OCI-LY3 (cell line): ENCODE results near the gene HS2ST1.

ENCODE experiments used
- H2AFZ ChIP-seq: fragments of 200-600, 300-600 bp; shearing (Covaris generic); 2 replicates; pipeline ENCODE4 v1.6.0; 2014; ENCODE audit warnings: antibody characterized with exemption, low read depth, low read length
- H3K27ac ChIP-seq: fragments of 200-600, 300-600 bp; sonication (generic); 2 replicates; pipeline ENCODE4 v1.5.1; 2014; ENCODE audit warnings: mild to moderate bottlenecking, low read length, moderate library complexity, mixed read lengths
- H3K27me3 ChIP-seq: fragments of 200-600, 300-600 bp; sonication (generic); 2 replicates; pipeline ENCODE4 v1.6.1; 2014; ENCODE audit warnings: low read depth, low read length, mixed read lengths
- H3K36me3 ChIP-seq: fragments of 200-600, 300-600 bp; sonication (generic); replicated peaks from 2 replicates; pipeline ENCODE3; 2014; ENCODE audit warnings: low read depth, low read length, mixed read lengths
- H3K4me1 ChIP-seq: fragments of 300-600, 200-600 bp; sonication (generic); 2 replicates; pipeline ENCODE4 v1.6.1; 2014; ENCODE audit warnings: low read length, mixed read lengths
- H3K4me2 ChIP-seq: fragments of 200-600, 300-600 bp; sonication (generic); 2 replicates; pipeline ENCODE4 v1.6.1; 2014; ENCODE audit warnings: low read length, mixed read lengths
- H3K4me3 ChIP-seq: fragments of 300-600, 200-600 bp; sonication (generic); 2 replicates; pipeline ENCODE4 v1.5.1; 2014; ENCODE audit warnings: antibody characterized with exemption, mild to moderate bottlenecking, low read length, moderate library complexity
- H3K79me2 ChIP-seq: fragments of 300-600, 200-600 bp; shearing (Covaris generic); 2 replicates; pipeline ENCODE4 v1.6.1; 2014; ENCODE audit warnings: mild to moderate bottlenecking, low read length, mixed read lengths
- H3K9ac ChIP-seq: fragments of 300-600, 200-600 bp; shearing (Covaris generic); 2 replicates; pipeline ENCODE4 v1.6.0; 2014; ENCODE audit warnings: mild to moderate bottlenecking, low read length, moderate library complexity
- H3K9me3 ChIP-seq: fragments of 200-600, 300-600 bp; shearing (Covaris generic); 2 replicates; pipeline ENCODE4 v1.6.1; 2014; ENCODE audit warnings: low read length, mixed read lengths; ENCODE audit not compliant: insufficient read depth
- H4K20me1 ChIP-seq: fragments of 200-600, 300-600 bp; sonication (generic); 2 replicates; pipeline ENCODE4 v1.6.1; 2016; ENCODE audit warnings: low read length, mixed read lengths; ENCODE audit not compliant: insufficient read depth
- CTCF ChIP-seq: fragments of 200-600, 300-600 bp; sonication (generic); IDR thresholded peaks from 2 replicates; pipeline ENCODE4 v1.5.1; 2014; ENCODE audit warnings: antibody characterized with exemption, low read length, low read depth
- EZH2phosphoT487 ChIP-seq: fragments of 200-600 bp; shearing (Covaris generic); IDR thresholded peaks from 2 replicates; pipeline ENCODE4 v1.6.1; 2018; ENCODE audit warnings: antibody characterized with exemption, mixed run types, low read depth

HS2ST1 gene

GRCh38 chr1:87137342-87137739 is 222.9 kb downstream of the HS2ST1 start:
- H3K9ac ChIP-seq, result no peak overlapping the region
- H3K4me3 ChIP-seq, result no peak overlapping the region
- no peak overlapping the region for H3K27ac ChIP-seq
- no peaks in the 10 kb centered on the region for H3K4me1 ChIP-seq
- H2AFZ ChIP-seq, result no peak overlapping the region
- no peaks in the 10 kb centered on the region for H4K20me1 ChIP-seq
- 0 out of 2 replicates have a peak, but pooled peaks cover 2% of the 10 kb centered on the region for H3K27me3 ChIP-seq
- no peaks in the 10 kb centered on the region for H3K36me3 ChIP-seq
- TF ChIP-seq CTCF, result no peak
- no peak for TF ChIP-seq EZH2phosphoT487
- H3K79me2 ChIP-seq, result no peaks in the 10 kb centered on the region
- no peaks in the 10 kb centered on the region for H3K9me3 ChIP-seq
- H3K4me2 ChIP-seq, result no peak overlapping the region

DNA sequence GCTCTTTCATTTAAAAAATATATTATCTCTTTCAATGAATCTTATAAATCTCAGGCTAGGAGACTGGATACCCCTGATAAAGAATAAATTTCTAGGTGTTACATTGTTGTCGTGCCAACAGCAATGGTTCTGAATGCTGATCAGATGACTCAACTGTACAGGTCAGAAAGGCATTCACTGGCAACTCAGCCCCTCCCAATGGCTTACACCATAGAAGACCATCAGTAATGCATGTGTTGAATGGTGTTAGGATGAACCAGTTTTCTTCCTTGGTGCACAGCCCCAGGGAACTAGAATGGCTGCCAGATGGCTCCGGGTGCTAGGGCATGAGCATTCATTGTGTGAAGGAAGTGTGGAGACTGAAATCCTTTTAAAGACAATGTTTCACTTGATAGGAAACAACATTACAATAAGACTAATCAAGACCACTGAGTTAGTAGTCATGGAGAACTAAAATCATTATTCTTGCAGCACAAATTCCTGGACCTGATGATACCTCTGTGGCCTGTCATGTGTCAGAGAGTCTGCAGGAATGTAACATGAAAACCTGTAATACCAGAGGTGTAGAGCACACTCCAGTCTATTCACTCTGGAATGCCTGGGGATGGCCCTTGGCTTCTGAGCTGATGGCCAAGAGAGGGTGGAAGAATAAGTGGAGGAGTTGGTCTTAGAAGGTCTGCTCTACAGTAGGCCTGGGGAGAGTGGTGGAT is 226.6 kb downstream of the HS2ST1 start:
- H3K27me3 ChIP-seq, result 0 out of 2 replicates have a peak, but pooled peaks cover 2% of the 10 kb centered on the region
- H3K4me3 ChIP-seq, result no peak overlapping the region
- no peak overlapping the region for H2AFZ ChIP-seq
- no peak overlapping the region for H3K27ac ChIP-seq
- no peak overlapping the region for H3K4me2 ChIP-seq
- H3K36me3 ChIP-seq, result no peaks in the 10 kb centered on the region
- no peak for TF ChIP-seq EZH2phosphoT487
- TF ChIP-seq CTCF, result no peak
- H3K9ac ChIP-seq, result no peak overlapping the region
- no peaks in the 10 kb centered on the region for H3K79me2 ChIP-seq
- no peaks in the 10 kb centered on the region for H3K9me3 ChIP-seq
- H3K4me1 ChIP-seq, result no peaks in the 10 kb centered on the region
- H4K20me1 ChIP-seq, result no peaks in the 10 kb centered on the region

DNA sequence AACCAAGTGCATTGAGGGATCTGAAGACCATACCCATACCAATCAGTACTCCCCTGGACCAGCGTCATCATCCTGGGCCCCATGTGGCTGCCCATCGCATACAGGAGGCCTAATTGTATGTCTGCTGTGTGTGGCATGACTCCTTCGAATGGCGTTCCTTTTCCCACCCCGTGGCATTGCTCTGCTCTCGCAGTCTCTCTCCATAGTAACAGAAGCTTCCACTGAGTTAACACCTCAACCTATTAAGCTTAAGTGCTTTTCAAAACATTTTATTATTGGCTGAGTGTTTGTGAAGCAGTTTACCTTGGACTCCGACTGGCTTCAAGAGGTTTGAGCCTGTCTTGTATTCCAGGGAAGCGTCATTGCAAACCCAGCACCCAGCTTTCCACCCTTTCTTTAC is 227.1 kb downstream of the HS2ST1 start:
- no peak overlapping the region for H3K9ac ChIP-seq
- TF ChIP-seq CTCF (no peak), EZH2phosphoT487 (no peak)
- H3K4me2 ChIP-seq, result no peak overlapping the region
- H4K20me1 ChIP-seq, result no peaks in the 10 kb centered on the region
- no peak overlapping the region for H2AFZ ChIP-seq
- no peaks in the 10 kb centered on the region for H3K9me3 ChIP-seq
- H3K27ac ChIP-seq, result no peak overlapping the region
- H3K36me3 ChIP-seq, result no peaks in the 10 kb centered on the region
- H3K27me3 ChIP-seq, result 0 out of 2 replicates have a peak, but pooled peaks cover 2% of the 10 kb centered on the region
- no peak overlapping the region for H3K4me3 ChIP-seq
- no peaks in the 10 kb centered on the region for H3K79me2 ChIP-seq
- no peaks in the 10 kb centered on the region for H3K4me1 ChIP-seq

DNA sequence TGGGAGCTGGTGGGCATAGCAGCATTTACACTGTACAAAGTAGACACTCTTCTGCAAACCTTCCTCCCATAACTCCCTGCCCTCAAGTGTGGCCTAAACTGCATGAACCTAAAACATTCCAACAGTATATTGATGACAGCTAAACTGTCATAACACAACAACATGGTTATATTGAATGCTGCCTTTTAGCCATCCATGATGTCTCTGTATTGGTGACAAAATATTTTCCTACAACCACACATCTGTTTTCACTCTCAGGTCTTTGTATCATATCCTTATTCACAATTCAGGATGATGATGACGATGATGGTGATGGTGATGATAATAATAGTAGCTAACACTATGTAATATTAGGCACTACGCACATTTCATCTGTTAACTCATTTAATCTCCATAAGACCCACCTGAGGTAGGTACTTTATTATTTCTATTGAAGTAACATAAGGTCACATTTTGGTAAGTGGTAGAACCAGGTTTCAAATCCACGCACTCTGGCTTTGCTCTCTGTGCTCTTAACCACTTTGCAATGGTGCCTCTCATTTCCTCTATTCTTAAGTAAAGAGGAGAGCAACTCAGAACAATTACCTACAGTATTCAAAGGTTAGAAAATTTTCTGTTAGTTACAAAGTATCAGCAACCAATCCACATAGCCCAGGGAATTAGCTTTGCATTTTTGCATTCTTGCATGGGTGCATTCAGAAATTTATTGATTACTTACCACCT is 229.1 kb downstream of the HS2ST1 start:
- Histone ChIP-seq H3K4me3 (no peak overlapping the region), H3K9ac (no peak overlapping the region), H3K27ac (no peak overlapping the region), H3K79me2 (no peaks in the 10 kb centered on the region), H3K9me3 (no peaks in the 10 kb centered on the region), H2AFZ (no peak overlapping the region), H3K27me3 (no peaks in the 10 kb centered on the region), H3K36me3 (no peaks in the 10 kb centered on the region), H4K20me1 (no peaks in the 10 kb centered on the region), H3K4me2 (no peak overlapping the region), H3K4me1 (no peaks in the 10 kb centered on the region)
- TF ChIP-seq CTCF (no peak), EZH2phosphoT487 (no peak)
